ENCODE results near the gene P4HB.

GRCh38 chr17:81870131-81870980 lies 10.0 kb upstream of the P4HB start:
- TF ChIP-seq ELF4 (IDR thresholded peaks at IDR 0.05) (no peak), NFRKB (IDR thresholded peaks at IDR 0.05) (no peak), ARNT (IDR thresholded peaks at IDR 0.05) (no peak), SUZ12 (IDR thresholded peaks at IDR 0.05) (no peak), FOXM1 (IDR thresholded peaks at IDR 0.05; ENCODE audit: borderline replicate concordance) (0 out of 2 replicates have a peak, but pooled peaks have one; percentile 48), SP1 (IDR thresholded peaks at IDR 0.05) (no peak), ZNF384 (IDR thresholded peaks at IDR 0.05) (no peak), FOXA1 (IDR thresholded peaks at IDR 0.05) (no peak), FOXK2 (IDR thresholded peaks at IDR 0.05) (no peak), HDGF (IDR thresholded peaks at IDR 0.05; ENCODE audit: borderline replicate concordance) (no peak), PKNOX1 (IDR thresholded peaks at IDR 0.05) (no peak)
